ENCODE measurements around the gene ANKRD28.
"Not testable (repeated sequence)": the region's sequence is repeated elsewhere in the genome, so short reads cannot be mapped to it uniquely, and the experiment has no call there.

The ANKRD28 gene

DNA sequence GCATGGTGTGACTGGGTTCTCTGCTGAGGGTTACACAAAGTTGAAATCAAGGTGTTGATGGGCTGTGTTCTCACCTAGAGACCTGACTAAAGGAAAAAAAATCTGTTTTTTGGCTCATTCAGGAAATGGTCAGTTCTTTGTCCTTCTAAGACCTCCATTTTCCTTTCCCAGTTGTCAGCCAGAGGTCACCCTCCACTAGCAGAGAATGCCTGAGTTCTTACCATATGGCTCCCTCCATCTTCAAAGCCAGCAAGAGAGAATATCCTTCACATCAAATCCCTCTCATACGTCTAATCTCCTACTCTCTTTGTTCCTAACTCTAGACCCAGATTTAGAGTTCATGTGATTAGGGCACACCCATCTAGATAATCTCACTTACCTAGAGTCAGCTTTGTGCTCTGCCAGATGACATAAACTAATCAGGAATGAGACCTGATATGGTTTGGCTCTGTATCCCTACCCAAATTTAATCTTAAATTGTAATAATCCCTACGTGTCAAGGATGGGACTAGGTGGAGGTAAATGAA lies 19.4 kb downstream of the ANKRD28 start:
- no peak for DNase-seq (ENCODE audit: low read depth in 2 of 3, low spot score in 2 of 3)

DNA sequence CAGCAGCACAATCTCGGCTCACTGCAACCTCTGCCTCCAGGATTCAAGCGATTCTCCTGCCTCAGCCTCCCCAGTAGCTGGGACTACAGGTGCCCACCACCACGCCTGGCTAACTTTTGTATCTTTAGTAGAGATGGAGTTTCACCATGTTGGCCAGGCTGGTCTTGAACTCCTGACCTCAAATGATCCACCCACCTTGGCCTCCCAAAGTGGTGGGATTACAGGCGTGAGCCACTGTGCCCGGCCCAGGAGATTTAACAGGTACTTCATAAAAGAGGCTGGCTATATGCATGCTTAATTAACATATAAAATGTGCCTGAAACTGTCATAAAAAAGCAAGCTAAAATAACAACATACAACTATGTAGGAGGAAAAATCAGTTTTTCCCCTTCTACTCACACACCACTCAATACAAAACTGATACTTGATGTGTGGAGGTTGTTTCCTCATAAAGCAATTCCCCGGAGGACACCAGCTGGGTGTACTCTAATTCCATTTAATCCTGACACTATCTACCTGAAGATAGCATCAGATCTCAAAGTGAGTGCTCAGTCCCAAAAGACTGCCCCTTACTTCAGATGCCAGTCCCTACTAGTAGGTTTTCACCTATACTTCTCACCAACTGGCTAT lies 22.7 kb downstream of the ANKRD28 start:
- DNase-seq (ENCODE audit: low read depth in 2 of 3, low spot score in 2 of 3): not testable (repeated sequence)

DNA sequence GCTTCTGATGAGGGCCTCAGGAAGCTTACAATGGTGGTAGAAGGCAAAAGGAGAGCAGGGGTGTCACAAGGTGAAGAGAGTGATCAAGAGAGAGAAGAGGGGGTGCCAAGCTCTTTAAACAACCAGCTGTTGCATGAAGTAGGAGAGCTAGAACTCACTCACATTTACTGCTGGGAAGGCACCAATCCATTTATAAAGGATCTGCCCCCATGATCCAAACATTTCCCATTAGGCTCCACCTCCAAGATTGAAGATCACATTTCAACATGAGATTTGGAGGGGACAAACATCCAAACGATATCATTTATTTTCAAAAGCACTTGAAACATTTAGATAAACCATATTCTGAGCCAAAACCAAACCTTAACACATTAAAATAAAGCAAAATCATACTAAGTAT lies 26.3 kb downstream of the ANKRD28 start:
- DNase-seq (ENCODE audit: low read depth in 2 of 3, low spot score in 2 of 3): no peak

DNA sequence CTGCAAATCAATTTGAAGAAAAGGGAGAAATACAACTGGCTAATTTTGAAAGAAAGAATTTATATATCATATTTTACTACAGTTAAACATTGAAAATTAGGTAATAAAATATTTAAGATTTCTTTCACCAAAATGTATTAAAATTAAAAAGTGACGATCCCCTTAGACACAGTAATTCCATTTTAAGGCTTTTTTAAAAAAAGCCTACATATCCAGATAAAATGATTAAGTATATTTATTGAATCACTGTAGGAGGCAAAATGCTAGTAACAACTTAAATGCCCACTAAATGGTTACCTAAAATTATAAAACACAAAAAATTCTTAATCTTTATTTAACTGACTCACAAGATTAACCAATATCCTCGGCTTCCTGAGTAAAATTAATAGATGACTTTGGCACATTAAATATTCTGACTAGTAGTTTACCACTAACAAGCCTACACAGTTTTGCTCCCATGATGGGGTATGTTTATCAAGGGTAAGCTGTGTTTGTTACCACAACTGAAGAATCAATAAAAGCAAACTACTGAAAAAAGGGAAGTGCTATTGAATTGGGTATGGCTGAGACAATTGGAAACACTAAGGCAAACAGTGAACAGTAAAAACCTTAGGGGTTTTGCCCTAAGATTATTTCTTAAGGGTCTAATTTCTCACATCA lies 28.4 kb downstream of the ANKRD28 start:
- no peak for DNase-seq (ENCODE audit: low read depth in 2 of 3, low spot score in 2 of 3)

DNA sequence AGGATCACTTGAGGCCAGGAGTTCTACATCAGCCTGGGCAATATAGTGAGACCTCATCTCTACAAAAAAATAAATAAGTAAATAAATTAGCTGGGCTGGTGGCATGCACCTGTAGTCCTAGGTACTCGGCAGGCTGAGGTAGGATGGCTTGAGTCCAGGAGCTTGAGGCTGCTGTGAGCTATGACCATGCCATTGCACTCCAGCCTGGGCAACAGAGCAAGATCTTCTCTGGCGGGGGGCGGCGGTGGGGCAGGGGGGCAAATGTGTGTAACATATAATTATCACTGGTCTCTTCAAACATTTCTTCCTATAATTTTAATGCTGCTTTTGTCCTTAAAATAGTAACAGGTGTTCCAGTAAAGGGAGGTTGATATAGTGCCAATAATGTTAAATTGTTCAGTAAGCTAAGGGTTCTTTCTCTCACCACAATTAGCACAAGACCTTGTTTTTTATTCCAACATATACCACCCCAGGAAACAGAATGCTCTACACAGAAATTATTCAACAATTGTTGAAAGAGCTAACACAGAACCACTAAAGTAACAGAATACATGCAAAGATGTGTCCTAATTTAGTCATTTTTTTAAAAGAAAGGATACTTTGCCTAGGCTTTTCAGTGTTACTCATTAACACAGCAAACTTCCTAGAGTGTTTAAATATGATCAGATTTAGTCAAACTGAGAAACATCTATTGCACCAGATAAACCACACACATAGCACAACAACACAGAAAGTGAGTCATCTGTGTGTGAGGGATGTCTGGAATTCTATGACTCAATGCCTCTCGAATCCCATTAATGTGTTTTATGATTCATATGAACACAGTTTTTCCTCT lies 29.1 kb downstream of the ANKRD28 start:
- no peak for DNase-seq (ENCODE audit: low read depth in 2 of 3, low spot score in 2 of 3)

DNA sequence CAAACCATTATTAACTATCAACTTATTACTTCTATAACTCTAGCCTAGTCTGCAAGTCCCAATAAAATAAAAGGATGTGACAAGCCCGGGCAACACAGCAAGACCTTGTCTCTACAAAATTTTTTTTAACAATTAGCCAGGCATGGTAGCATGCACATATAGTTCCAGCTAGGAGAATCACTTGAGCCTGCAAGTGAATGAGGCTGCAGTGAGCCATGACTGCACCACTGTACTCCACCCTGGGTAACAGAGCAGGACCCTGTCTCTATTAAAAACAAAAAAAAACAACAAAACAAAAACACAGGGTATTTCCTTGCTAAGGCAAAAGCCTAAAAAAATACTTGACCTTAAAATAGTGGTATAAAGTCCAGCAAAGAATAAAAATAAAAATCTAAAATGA lies 31.4 kb downstream of the ANKRD28 start:
- no peak for DNase-seq (ENCODE audit: low read depth in 2 of 3, low spot score in 2 of 3)

DNA sequence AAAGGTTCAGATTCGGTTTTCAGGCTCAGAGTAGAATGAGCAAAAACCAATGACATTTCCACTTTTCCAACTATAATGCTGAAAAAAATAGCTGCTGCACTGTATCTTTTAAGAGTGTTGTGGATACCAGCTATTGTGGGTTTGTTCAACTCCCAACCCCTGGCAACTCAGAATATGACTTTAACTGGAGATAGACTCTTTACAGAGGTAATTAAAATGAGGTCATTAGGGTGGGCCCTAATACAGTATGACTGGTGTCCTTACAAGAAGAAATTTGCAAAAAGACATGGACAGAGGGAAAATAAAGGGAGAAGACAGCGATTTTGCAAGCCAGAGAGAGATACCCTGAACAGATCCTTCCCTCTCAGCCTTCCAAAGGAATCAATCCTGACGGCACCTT lies 39.5 kb downstream of the ANKRD28 start:
- no peak for DNase-seq (ENCODE audit: low read depth in 2 of 3, low spot score in 2 of 3)

DNA sequence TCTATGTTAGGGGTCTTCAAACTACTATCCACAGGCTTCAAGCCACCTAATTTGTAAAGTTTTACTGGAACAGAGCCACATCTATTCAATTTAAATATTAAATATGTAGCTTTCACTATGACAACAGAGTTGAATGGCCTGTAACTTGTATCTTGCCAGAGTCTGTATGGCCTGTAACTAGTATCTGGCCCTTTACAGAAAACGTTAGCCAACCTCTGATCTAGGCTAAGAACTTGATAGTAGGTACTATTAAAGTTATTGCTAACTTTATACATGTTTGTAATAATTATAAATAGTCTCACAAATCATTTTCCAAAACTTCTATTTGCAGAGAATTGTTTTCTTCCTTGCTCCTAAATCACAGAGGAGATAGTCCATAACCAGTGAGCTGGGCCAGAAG lies 40.0 kb downstream of the ANKRD28 start:
- DNase-seq (ENCODE audit: low read depth in 2 of 3, low spot score in 2 of 3): no peak

DNA sequence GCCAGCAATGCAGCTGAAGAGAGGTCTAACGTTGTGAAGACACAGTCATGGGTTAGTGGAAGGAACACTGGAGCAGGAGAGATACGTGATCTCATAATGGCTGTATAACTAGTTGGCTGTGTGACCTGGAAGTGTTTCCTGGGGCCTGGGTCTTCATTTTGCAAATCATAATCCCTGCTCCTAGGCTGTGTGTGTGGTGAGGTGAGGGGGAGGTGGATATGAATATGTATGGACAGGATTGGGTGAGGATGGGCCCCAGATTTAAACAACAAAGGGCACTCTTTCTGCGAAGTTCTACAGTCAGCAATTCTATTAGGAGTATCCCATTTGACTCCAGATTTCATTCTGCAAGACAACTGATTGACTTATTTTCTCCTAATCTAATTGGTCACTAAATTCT lies 41.3 kb downstream of the ANKRD28 start:
- DNase-seq (ENCODE audit: low read depth in 2 of 3, low spot score in 2 of 3): no peak

DNA sequence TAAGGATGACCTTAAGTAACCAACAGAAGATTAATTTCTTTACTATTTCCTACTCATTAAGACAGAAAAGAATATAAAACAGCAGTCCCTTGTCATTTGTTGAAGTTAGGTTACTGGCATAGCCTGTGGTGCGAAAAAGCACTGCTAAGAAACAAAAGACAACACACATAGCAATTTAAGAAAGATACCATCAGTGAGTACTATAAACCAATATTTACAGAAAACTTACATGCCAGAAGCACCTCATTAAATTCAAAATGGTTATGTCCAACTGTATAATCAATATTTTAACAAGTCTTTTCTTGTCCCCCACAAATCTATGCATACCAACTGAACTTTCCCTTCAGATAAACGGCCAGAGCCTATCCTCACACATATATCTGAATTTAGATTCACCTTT lies 42.0 kb downstream of the ANKRD28 start:
- no peak for DNase-seq (ENCODE audit: low read depth in 2 of 3, low spot score in 2 of 3)

DNA sequence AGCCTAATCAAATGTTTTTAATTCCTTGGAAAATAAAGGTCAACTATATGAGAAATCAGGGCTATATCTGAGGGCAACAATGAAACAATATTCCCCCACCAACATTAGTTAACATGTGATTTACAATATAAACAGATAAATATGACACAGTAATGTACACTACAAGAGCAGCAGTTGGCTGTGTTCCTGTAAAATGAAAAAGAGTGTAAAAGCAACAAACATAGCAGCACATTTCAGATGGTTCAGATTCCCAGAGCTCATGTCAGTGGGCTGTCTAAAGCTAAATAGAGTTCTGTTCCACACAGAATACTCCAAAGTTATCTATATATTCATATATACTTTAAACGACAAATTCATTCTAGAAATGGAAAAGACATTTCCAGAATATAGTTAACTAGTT lies 42.6 kb downstream of the ANKRD28 start:
- no peak for DNase-seq (ENCODE audit: low read depth in 2 of 3, low spot score in 2 of 3)

DNA sequence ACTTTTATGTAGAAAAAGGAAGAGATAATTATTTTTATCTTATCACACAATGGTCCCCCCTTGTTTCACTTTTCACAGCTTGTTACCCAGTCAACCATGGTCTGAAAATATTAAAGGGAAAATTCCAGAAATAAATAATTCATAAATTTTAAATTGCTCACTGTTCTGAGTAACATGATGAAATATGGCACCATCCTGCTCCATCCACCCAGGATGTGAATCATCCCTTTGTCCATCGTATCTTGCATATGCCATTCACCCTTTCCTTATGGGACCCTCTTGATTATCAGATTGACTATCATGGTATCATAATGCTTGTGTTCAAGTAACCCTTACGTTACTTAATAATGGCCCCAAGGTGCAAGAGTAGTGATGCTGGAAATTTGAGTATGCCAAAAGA lies 43.7 kb downstream of the ANKRD28 start:
- DNase-seq (ENCODE audit: low read depth in 2 of 3, low spot score in 2 of 3): no peak

DNA sequence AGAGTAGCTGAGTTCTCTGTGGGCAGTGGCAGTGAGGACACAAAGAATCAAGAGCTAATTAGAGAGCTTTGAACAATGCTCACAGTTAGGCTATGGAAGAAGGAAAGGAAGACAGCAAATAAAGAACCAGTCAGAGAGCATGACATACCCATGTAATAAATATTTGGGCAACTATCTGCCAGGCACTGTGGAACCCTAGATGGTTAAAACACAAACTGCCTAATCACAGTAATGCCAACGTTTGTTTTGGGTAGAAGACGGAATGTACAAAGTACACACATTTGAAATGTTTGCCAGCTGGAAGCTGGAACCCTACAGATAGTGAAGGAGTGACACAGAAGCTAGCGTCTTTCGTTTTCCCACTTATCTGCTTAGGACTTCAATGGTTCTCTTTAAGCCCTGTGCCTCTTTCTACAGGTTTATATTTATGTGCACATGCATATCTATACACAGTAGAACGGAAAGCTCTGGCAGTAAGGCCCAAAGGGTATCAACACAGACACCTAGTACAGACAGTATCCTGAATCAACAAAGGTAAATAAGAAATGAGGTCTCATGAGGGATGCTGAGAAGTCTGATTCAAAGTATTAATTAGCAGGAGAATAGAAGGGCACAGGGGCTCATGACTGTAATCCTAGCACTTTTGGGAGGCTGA lies 44.6 kb downstream of the ANKRD28 start:
- DNase-seq (ENCODE audit: low read depth in 2 of 3, low spot score in 2 of 3): no peak

DNA sequence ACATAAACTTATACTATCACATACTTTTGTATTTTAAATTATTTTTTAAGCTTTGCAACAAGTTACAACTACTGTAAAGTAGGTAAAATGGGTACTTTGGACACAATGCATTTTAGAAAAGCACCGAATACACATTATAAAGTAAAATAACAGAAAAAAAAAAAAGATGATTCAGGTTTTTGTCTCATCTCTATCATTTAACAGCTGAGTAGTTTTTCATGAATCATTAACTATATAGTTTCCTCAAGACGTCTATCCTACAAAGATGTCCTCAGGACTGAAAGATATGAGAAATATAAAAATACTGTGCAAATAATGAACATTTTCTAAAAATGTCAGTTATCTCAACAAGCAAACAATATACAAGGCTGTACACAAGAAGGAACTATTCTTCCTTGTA lies 46.9 kb downstream of the ANKRD28 start:
- no peak for DNase-seq (ENCODE audit: low read depth in 2 of 3, low spot score in 2 of 3)

DNA sequence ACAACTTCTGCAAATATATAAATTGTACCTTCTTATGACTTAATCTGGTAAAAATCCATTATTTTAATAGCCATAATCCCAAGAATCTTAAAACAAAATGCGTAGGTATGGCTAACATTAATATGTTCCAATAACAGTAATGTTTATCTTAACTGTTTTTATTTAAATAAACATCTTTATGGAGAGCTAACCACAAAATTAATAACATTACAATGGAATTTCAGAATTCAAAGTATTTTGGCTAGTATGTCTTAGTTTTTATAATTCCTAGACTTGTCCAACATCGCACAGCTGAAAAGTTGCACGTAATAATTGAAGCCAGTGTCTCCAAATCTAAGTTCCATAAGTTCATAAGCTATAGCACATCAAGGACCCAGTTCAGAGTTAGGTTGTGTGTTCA lies 47.6 kb downstream of the ANKRD28 start:
- DNase-seq (ENCODE audit: low read depth in 2 of 3, low spot score in 2 of 3): no peak

DNA sequence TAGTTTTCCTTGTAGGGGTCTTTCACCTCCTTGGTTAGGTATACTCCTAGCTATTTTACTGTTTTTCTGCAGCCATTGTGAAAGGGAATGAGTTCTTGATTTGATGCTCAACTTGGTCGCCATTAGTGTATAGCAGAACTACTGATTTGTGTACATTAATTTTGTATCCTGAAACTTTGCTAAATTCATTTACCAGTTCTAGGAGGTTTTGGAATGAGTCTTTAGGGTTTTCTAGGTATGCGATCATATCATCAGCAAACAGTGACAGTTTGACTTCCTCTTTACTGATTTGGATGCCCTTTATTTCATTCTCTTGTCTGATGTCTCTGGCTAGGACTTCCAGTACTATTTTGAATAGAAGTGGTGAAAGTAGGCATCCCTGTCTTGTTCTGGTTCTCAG lies 51.9 kb downstream of the ANKRD28 start:
- DNase-seq (ENCODE audit: low read depth in 2 of 3, low spot score in 2 of 3): not testable (repeated sequence)

DNA sequence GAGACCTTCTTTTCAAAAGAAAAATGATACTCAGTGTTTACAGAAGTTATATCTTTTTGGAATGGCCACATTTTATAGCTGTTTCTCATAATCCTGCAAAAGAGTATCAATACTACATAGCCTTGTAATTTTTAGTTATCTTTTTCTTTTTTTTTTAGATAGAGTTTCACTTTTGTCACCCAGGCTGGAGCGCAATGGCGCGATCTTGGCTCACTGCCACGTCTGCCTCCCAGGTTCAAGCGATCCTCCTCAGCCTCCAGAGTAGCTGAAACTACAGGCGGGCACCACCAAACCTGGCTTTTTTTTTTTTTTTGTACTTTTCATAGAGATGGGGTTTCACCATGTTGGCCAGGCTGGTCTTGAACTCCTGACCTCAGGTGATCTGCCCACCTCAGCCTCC lies 53.6 kb downstream of the ANKRD28 start:
- DNase-seq (ENCODE audit: low read depth in 2 of 3, low spot score in 2 of 3): no peak

DNA sequence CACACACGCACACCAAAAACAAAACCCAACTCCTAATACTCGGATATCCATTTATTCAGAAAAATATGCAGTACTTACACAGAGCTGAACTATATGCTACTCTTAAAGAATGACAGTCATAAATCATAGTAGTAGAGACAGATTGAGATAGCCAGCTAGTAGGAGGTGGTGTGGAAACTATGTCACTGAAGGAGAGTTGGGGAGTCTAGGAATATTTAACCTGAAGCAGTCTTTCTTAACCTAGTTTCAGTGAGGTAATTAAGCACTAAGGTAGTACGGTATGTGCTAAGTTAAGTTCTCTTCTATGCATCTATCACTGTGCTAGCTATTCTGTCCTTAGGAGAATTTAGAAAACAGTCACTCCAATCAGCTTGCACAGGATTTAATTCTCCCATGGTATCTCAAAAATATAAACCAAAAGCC lies 54.2 kb downstream of the ANKRD28 start:
- no peak for DNase-seq (ENCODE audit: low read depth in 2 of 3, low spot score in 2 of 3)

DNA sequence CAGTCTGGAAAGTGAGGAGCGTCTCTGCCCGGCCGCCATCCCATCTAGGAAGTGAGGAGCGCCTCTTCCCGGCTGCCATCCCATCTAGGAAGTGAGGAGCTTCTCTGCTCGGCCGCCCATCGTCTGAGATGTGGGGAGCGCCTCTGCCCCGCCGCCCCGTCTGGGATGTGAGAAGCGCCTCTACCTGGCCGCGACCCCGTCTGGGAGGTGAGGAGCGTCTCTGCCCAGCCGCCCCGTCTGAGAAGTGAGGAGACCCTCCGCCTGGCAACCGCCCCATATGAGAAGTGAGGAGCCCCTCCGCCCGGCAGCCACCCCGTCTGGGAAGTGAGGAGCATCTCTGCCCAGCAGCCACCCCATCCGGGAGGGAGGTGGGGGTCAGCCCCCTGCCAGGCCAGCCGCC lies 55.5 kb downstream of the ANKRD28 start:
- DNase-seq (ENCODE audit: low read depth in 2 of 3, low spot score in 2 of 3): not testable (repeated sequence)

DNA sequence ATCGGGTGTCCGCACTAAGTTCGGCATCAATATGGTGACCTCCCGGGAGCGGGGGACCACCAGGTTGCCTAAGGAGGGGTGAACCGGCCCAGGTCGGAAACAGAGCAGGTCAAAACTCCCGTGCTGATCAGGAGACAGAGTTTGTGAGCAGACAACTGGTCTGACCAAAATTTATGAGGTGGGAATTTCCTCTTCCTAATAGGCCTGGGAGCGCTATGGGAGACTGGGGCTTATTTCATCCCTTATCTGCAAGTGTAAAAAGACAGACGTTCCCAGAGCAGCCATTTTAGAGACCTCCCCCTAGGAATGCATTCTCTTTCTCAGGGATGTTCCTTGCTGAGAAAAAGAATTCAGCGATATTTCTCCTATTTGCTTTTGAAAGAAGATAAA lies 59.2 kb downstream of the ANKRD28 start:
- not testable (repeated sequence) for DNase-seq (ENCODE audit: low read depth in 2 of 3, low spot score in 2 of 3)

DNA sequence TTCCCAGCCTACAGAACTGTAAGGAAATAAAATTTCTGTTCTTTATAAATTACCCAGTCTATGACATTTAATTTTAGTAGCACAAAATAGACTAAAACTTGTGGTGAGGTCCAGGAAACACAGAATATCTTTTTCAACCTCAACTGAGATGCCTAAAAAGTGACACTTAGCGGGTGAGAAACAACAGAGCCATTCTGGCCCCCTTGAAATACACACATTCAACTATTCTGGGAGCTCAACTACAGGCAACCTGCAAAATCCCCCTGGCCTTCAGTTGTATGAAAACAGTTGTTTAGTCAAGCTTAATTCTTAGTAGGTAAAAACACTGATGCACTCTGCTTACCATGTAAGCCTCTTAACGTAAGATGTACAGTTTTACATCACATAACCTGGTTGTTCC lies 66.8 kb downstream of the ANKRD28 start:
- no peak for DNase-seq (ENCODE audit: low read depth in 2 of 3, low spot score in 2 of 3)

DNA sequence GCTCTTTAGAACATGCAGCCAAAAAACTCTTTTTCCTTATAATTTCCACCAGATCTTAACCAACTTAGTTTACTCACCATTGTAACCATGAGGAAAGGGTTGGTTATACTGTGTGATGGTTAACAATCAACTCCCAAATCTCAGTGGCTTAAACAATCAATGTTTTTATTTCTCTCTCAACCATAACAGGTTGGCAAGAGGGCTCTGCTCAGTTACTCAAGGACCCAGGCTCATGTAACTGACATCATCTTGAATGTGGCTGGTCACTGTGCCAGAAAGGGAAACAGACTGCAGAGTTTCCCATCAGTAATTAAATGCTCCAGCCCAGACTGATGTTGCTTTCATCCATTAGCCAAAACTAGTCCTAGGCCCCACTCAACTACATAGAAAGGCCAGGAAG lies 69.0 kb downstream of the ANKRD28 start:
- DNase-seq (ENCODE audit: low read depth in 2 of 3, low spot score in 2 of 3): no peak
